Measurements from ENCODE around the gene CXCL5. TPM values are rescaled to one million over a fixed set of nuclear protein-coding genes. Genes with fewer than 3 reads are reported as not detected.

CXCL5 gene
- total RNA-seq, 4 donors from 2014 or later = 0.22 TPM; not detected in 3

DNA sequence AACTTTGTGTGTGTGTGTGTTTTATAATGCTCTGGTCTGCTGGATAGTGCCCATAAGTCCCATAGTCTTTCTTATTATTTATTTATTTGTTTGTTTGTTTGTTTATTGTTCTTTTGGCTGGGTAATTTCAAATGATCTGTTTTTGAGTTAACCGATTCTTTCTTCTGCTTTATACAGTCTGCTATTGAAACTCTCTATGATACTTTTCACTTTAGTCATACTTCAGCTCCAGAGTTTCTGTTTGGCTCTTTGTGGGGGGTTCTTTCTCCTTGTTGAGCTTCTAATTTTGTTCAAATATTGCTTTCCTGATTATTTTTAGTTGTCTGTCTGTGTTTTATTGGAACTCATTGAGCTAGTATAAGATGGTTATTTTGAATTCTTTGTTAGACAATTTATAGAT is 30.0 kb upstream of the CXCL5 start:
- Histone ChIP-seq H3K4me1 (no peaks in the 10 kb centered on the region), H3K27me3 (no peaks in the 10 kb centered on the region), H3K27ac (no peak overlapping the region), H3K4me3 (no peak overlapping the region), H3K9me3 (peaks cover 0 to 10% (median 0%) of the 10 kb centered on the region in 4 donors), H3K36me3 (no peaks in the 10 kb centered on the region)
- TF ChIP-seq POLR2A (IDR thresholded peaks at IDR 0.05) = no peak
- no peak for TF ChIP-seq EP300 (IDR thresholded peaks at IDR 0.05)
- TF ChIP-seq, protein P1, sequence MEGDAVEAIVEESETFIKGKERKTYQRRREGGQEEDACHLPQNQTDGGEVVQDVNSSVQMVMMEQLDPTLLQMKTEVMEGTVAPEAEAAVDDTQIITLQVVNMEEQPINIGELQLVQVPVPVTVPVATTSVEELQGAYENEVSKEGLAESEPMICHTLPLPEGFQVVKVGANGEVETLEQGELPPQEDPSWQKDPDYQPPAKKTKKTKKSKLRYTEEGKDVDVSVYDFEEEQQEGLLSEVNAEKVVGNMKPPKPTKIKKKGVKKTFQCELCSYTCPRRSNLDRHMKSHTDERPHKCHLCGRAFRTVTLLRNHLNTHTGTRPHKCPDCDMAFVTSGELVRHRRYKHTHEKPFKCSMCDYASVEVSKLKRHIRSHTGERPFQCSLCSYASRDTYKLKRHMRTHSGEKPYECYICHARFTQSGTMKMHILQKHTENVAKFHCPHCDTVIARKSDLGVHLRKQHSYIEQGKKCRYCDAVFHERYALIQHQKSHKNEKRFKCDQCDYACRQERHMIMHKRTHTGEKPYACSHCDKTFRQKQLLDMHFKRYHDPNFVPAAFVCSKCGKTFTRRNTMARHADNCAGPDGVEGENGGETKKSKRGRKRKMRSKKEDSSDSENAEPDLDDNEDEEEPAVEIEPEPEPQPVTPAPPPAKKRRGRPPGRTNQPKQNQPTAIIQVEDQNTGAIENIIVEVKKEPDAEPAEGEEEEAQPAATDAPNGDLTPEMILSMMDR (IDR thresholded peaks at IDR 0.05) = no peak
- DNase-seq (ENCODE audit: low spot score in 2 of 2) = no peak
- 35 to 54% methylated on average over 1 of the region's 1 CpG for WGBS, 2 donors

DNA sequence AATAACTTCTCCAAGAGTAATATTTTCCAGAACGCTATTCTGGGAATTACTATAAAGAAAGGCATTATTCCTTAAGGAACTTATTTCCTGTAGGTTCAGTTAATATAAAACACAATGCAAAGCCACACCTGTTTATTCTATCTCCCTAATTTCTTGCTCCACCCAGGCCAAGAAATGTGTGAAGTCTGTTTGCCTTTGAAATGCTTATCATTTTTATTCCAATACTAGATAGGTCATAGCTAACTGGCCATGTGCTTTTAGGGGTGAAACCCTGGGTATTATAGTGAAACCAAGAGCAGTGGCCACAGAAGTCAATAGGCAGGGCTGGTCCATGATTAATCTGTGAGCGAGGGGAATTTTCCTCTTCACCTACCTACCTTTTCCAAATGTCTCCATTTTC is 25.2 kb upstream of the CXCL5 start:
- H3K36me3 ChIP-seq = no peaks in the 10 kb centered on the region
- TF ChIP-seq EP300 (IDR thresholded peaks at IDR 0.05) = no peak
- TF ChIP-seq, protein P1 (IDR thresholded peaks at IDR 0.05) = no peak
- no peak for TF ChIP-seq POLR2A (IDR thresholded peaks at IDR 0.05)
- 72 to 75% methylated on average over 2 of the region's 2 CpGs for WGBS, 2 donors

DNA sequence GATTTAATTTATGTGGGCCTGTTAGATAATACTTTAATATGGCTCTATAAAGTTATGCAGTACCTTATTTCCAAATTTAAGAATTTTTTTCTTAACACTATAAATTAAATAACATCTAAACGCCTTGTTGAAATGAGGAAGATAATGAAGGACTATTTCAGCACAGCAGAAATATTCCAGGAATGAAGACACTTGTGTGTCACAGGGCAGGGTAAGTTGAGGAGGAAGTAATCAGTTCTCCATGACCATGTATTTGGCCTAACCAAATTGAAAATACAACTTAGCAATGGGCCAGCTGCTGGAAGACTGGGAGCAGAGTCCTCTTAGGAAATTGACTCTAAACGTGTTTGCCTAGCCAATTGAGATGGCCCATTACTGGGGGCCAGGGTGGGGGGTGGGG is 23.1 kb upstream of the CXCL5 start:
- Histone ChIP-seq H3K4me1 (no peaks in the 10 kb centered on the region), H3K36me3 (no peaks in the 10 kb centered on the region), H3K4me3 (no peak overlapping the region), H3K27me3 (no peaks in the 10 kb centered on the region), H3K9me3 (peaks cover 0 to 10% (median 0%) of the 10 kb centered on the region in 4 donors), H3K27ac (no peak overlapping the region)
- TF ChIP-seq POLR2A (IDR thresholded peaks at IDR 0.05) (no peak), EP300 (IDR thresholded peaks at IDR 0.05) (no peak)
- WGBS, 2 donors = 41 to 51% methylated on average over 2 of the region's 2 CpGs
- no peak for DNase-seq (ENCODE audit: low spot score in 2 of 2)

More for the DNA sequence above, 25.2 kb upstream of the CXCL5 start:
- Histone ChIP-seq H3K4me1 (no peaks in the 10 kb centered on the region), H3K4me3 (no peak overlapping the region), H3K27ac (no peak overlapping the region), H3K9me3 (peaks cover 0 to 10% (median 0%) of the 10 kb centered on the region in 4 donors), H3K27me3 (no peaks in the 10 kb centered on the region)
- DNase-seq (ENCODE audit: low spot score in 2 of 2) = no peak

DNA sequence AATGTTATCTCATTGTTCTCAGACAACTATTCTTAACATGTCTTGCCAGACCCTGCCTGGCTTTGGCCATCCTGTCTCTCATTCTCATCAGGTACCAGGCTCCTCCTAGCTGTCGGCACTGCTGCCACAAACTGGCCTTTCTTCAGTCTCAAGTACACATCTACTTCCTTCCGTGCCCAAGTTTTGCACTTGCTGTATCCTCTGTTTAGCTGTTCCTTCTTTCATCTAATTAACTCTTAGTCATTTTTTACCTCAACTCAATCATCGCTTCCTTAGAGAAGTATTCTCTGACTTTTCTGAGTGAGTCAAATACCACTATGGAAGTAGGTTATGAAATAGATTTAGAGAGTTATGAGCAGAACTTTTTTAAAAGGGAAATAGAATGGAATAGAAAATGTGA is 20.3 kb upstream of the CXCL5 start:
- no peak overlapping the region for H3K27ac ChIP-seq
- no peak for TF ChIP-seq POLR2A (IDR thresholded peaks at IDR 0.05)
- no peak for TF ChIP-seq EP300 (IDR thresholded peaks at IDR 0.05)
- TF ChIP-seq, protein P1 (IDR thresholded peaks at IDR 0.05) = no peak
- WGBS, 2 donors = 68 to 69% methylated on average over 3 of the region's 3 CpGs
- no peak for DNase-seq (ENCODE audit: low spot score in 2 of 2)
- no peaks in the 10 kb centered on the region for H3K4me1 ChIP-seq
- no peaks in the 10 kb centered on the region for H3K9me3 ChIP-seq
- H3K36me3 ChIP-seq = no peaks in the 10 kb centered on the region
- no peaks in the 10 kb centered on the region for H3K27me3 ChIP-seq
- H3K4me3 ChIP-seq = no peak overlapping the region

DNA sequence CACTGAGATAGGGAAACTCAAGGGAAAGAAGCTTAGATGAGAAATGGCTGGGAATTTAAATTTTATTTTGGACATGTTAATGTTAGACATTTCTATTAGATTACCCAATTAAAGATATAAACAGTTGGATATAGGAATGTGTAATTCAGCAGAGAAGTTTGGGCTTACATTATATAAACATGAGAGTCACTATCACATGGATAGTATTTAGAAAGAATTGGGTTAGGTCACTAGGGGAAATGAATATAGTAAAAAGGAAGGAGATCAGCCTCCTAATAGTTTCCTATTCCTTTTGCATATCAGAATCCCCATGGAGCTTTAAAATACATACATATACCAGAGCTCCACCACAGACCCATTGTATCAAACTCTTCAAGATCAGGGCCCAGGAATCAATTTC is 19.6 kb upstream of the CXCL5 start:
- Histone ChIP-seq H3K9me3 (no peaks in the 10 kb centered on the region), H3K4me3 (no peak overlapping the region)
- DNase-seq (ENCODE audit: low spot score in 2 of 2) = no peak

More for the DNA sequence above, 19.6 kb upstream of the CXCL5 start:
- TF ChIP-seq, protein P1 (IDR thresholded peaks at IDR 0.05) = no peak
- TF ChIP-seq EP300 (IDR thresholded peaks at IDR 0.05) = no peak
- TF ChIP-seq POLR2A (IDR thresholded peaks at IDR 0.05) = no peak
- no peaks in the 10 kb centered on the region for H3K4me1 ChIP-seq
- H3K27ac ChIP-seq = no peak overlapping the region
- no peaks in the 10 kb centered on the region for H3K27me3 ChIP-seq
- H3K36me3 ChIP-seq = no peaks in the 10 kb centered on the region

Data from tibial nerve (tissue), 4 donors.